Fibroblast of skin of right quadriceps (primary cell): ENCODE results near the gene TMEM242.

ENCODE experiments used
- DNase-seq: peaks from one replicate; pipeline ENCODE4 v3.0.0-alpha.2; 2013

TMEM242 gene

GRCh38 chr6:157268835-157269234, 54.5 kb downstream of the TMEM242 start:
- DNase-seq, result no peak

GRCh38 chr6:157268396-157268795, 54.9 kb downstream of the TMEM242 start:
- no peak for DNase-seq

GRCh38 chr6:157267654-157268053, 55.7 kb downstream of the TMEM242 start:
- DNase-seq, result no peak

- DNase-seq, result no peak
Observed at GRCh38 chr6:157267109-157267611, 56.2 kb downstream of the TMEM242 start.

GRCh38 chr6:157266274-157267101, 56.8 kb downstream of the TMEM242 start:
- no peak for DNase-seq

GRCh38 chr6:157265635-157266034, 57.7 kb downstream of the TMEM242 start:
- DNase-seq, result no peak

GRCh38 chr6:157265186-157265585, 58.1 kb downstream of the TMEM242 start:
- no peak for DNase-seq

GRCh38 chr6:157264701-157265100, 58.6 kb downstream of the TMEM242 start:
- no peak for DNase-seq

- no peak for DNase-seq
Observed at GRCh38 chr6:157263881-157264397, 59.4 kb downstream of the TMEM242 start.

GRCh38 chr6:157263146-157263545, 60.2 kb downstream of the TMEM242 start:
- DNase-seq, result no peak

GRCh38 chr6:157261606-157262005, 61.7 kb downstream of the TMEM242 start:
- DNase-seq, result no peak

- DNase-seq, result no peak
Observed at GRCh38 chr6:157260735-157261410, 62.4 kb downstream of the TMEM242 start.

GRCh38 chr6:157259443-157259842, 63.9 kb downstream of the TMEM242 start:
- DNase-seq, result no peak

GRCh38 chr6:157258878-157259277, 64.4 kb downstream of the TMEM242 start:
- no peak for DNase-seq

GRCh38 chr6:157255079-157255478, 68.2 kb downstream of the TMEM242 start:
- no peak for DNase-seq

GRCh38 chr6:157254538-157254937, 68.8 kb downstream of the TMEM242 start:
- no peak for DNase-seq

- no peak for DNase-seq
Observed at GRCh38 chr6:157253699-157254098, 69.6 kb downstream of the TMEM242 start.

GRCh38 chr6:157253017-157253416, 70.3 kb downstream of the TMEM242 start:
- DNase-seq, result no peak

- DNase-seq, result no peak
Observed at GRCh38 chr6:157251586-157252247, 71.6 kb downstream of the TMEM242 start.

- DNase-seq, result no peak
Observed at GRCh38 chr6:157249826-157250225, 73.5 kb downstream of the TMEM242 start.

- no peak for DNase-seq
Observed at GRCh38 chr6:157248264-157248663, 75.1 kb downstream of the TMEM242 start.

- no peak for DNase-seq
Observed at GRCh38 chr6:157246771-157247484, 76.4 kb downstream of the TMEM242 start.
